CD14-positive monocyte (primary cell): ENCODE measurements around the gene MEAF6. TPM values are rescaled to one million over a fixed set of nuclear protein-coding genes. Genes with fewer than 3 reads are reported as not detected.
"Not testable (repeated sequence)": the region's sequence is repeated elsewhere in the genome, so short reads cannot be mapped to it uniquely, and the experiment has no call there.

Experiments
- DNase-seq, 3 donors: peaks; one replicate each; pipeline ENCODE4 v3.0.0-alpha.2; 2011 to 2022
- H2AFZ ChIP-seq: 2 replicates; pipeline ENCODE4 v1.6.0; 2012; ENCODE audit warnings: mild to moderate bottlenecking, low read depth, low read length, inconsistent platforms; ENCODE audit not compliant: insufficient read depth, poor library complexity, severe bottlenecking
- H3K27ac ChIP-seq, 2 donors: 1 replicate in 1 of 2; 2 replicates in 1 of 2; pipeline ENCODE4 v1.5.1; 2012 to 2013; ENCODE audit warnings: low read length in 2 of 2, control low read depth in 1 of 2, inconsistent platforms in 1 of 2, low read depth in 1 of 2, mild to moderate bottlenecking in 1 of 2
- H3K27me3 ChIP-seq, 2 donors: one replicate each; pipeline versions ENCODE4 v1.6.0 to v1.6.1; 2011 to 2013; ENCODE audit warnings: low read length in 2 of 2; ENCODE audit not compliant: control insufficient read depth in 2 of 2, insufficient read depth in 2 of 2
- H3K36me3 ChIP-seq, 2 donors: replicated peaks in 1 of 2; 1 replicate in 1 of 2; 2 replicates in 1 of 2; pipeline versions ENCODE4 v1.5.1 to v1.6.1; 2012 to 2013; ENCODE audit warnings: low read length in 2 of 2, control low read depth in 1 of 2, inconsistent platforms in 1 of 2, mild to moderate bottlenecking in 1 of 2; ENCODE audit not compliant: insufficient read depth in 2 of 2, control insufficient read depth in 1 of 2
- H3K4me1 ChIP-seq, 2 donors: 1 replicate in 1 of 2; 2 replicates in 1 of 2; pipeline versions ENCODE4 v1.5.1 to v1.6.1; 2012 to 2013; ENCODE audit warnings: low read length in 2 of 2, control low read depth in 1 of 2, inconsistent platforms in 1 of 2, mild to moderate bottlenecking in 1 of 2, moderate library complexity in 1 of 2; ENCODE audit not compliant: insufficient read depth in 2 of 2, control insufficient read depth in 1 of 2
- H3K4me2 ChIP-seq: replicated peaks from 2 replicates; pipeline ENCODE3; 2012; ENCODE audit warnings: low read length, moderate library complexity, mild to moderate bottlenecking; ENCODE audit not compliant: poor library complexity, severe bottlenecking; ENCODE audit errors: extremely low read depth
- H3K4me3 ChIP-seq, 3 experiments: fragments of 200-600 bp in 1 of 3; sonication (generic) in 1 of 3; replicated peaks in 1 of 3; 1 replicate in 2 of 3; 2 replicates in 1 of 3; pipeline ENCODE4 v1.5.1; 2011 to 2013; ENCODE audit warnings: low read length in 3 of 3, mild to moderate bottlenecking in 3 of 3, control low read depth in 2 of 3, low read depth in 2 of 3, inconsistent platforms in 1 of 3, moderate library complexity in 1 of 3
- H3K79me2 ChIP-seq: 2 replicates; pipeline ENCODE4 v1.6.0; 2012; ENCODE audit warnings: mild to moderate bottlenecking, control low read depth, inconsistent platforms, low read length, moderate library complexity; ENCODE audit not compliant: insufficient read depth
- H3K9ac ChIP-seq: 2 replicates; pipeline ENCODE4 v1.6.0; 2017; ENCODE audit warnings: low read length, mild to moderate bottlenecking; ENCODE audit not compliant: insufficient read depth, poor library complexity, severe bottlenecking
- H3K9me3 ChIP-seq, 2 donors: replicated peaks in 1 of 2; 1 replicate in 1 of 2; 2 replicates in 1 of 2; pipeline versions ENCODE4 v1.5.1 to v1.6.1; 2012 to 2013; ENCODE audit warnings: low read length in 2 of 2, control low read depth in 1 of 2; ENCODE audit not compliant: control insufficient read depth in 1 of 2, insufficient read depth in 1 of 2
- H4K20me1 ChIP-seq: 2 replicates; pipeline ENCODE4 v1.6.0; 2012; ENCODE audit warnings: mild to moderate bottlenecking, low read length, control low read depth, moderate library complexity; ENCODE audit not compliant: insufficient read depth
- H3K27ac Mint-ChIP-seq, 7 donors: one replicate each; pipeline ENCODE4 v1.8.0; 2020; ENCODE audit warnings: mild to moderate bottlenecking in 7 of 7, mixed read lengths in 7 of 7, moderate library complexity in 6 of 7, inconsistent platforms in 2 of 7
- H3K27me3 Mint-ChIP-seq, 3 donors: one replicate each; pipeline ENCODE4 v1.8.0; 2021 to 2022; ENCODE audit warnings: low read depth in 3 of 3, mild to moderate bottlenecking in 3 of 3, mixed read lengths in 3 of 3, moderate library complexity in 3 of 3, inconsistent platforms in 1 of 3
- H3K36me3 Mint-ChIP-seq, 2 donors: one replicate each; pipeline ENCODE4 v1.8.0; 2020; ENCODE audit warnings: mixed read lengths in 2 of 2, inconsistent platforms in 1 of 2, mild to moderate bottlenecking in 1 of 2
- H3K4me1 Mint-ChIP-seq: one replicate; pipeline ENCODE4 v1.8.0; 2020; ENCODE audit warnings: mild to moderate bottlenecking, mixed read lengths
- H3K4me3 Mint-ChIP-seq, 2 donors: one replicate each; pipeline ENCODE4 v1.8.0; 2020; ENCODE audit warnings: mild to moderate bottlenecking in 2 of 2, mixed read lengths in 2 of 2, moderate library complexity in 1 of 2
- H3K9me3 Mint-ChIP-seq, 7 donors: one replicate each; pipeline ENCODE4 v1.8.0; 2020 to 2022; ENCODE audit warnings: mixed read lengths in 7 of 7, mild to moderate bottlenecking in 6 of 7, moderate library complexity in 6 of 7, inconsistent platforms in 2 of 7
- CTCF ChIP-seq: fragments of 200-600 bp; IDR thresholded peaks from one replicate; pipeline ENCODE4 v1.8.0; 2022; ENCODE audit warnings: antibody characterized with exemption, mild to moderate bottlenecking
- WGBS: methylation state at CpG from one replicate; pipeline ENCODE4 v1.1.5; 2013; ENCODE audit warnings: missing lambda C conversion rate; ENCODE audit not compliant: insufficient coverage; 5-methylcytosine and 5-hydroxymethylcytosine counted together
- intact Hi-C, 2 donors: fragments of 100-400 bp; cut with micrococcal nuclease; formaldehyde crosslinking; loops; one replicate each; pipeline versions ENCODE4 v1.15.0 to v1.15.1; 2023
- polyA plus RNA-seq, 3 donors: library from polyadenylated mRNA; depleted of rRNA in 1 of 3; unstranded in 2 of 3; stranded (reverse) in 1 of 3; fragments of 300-500 nt in 2 of 3; fragments of >200 nt in 1 of 3; fragmentation: Illumina TruSeq in 2 of 3; gene quantifications; 1 replicate in 2 of 3; 2 replicates in 1 of 3; pipeline ENCODE4 v1.2.3, GENCODE V29; 2012 to 2021

The MEAF6 gene
- polyA plus RNA-seq, 3 donors, result 56.7 to 99.8 (median 79.2) TPM

GRCh38 chr1:37561133-37562132 lies 46.9 kb upstream of the MEAF6 start:
- Histone ChIP-seq H3K27me3 (no peaks in the 10 kb centered on the region), H3K4me2 (no peak overlapping the region), H3K4me3 (no peak overlapping the region), H2AFZ (no peak overlapping the region), H4K20me1 (no peaks in the 10 kb centered on the region), H3K4me1 (peaks cover 0 to 4% of the 10 kb centered on the region in 2 donors), H3K9me3 (no peaks in the 10 kb centered on the region), H3K79me2 (no peaks in the 10 kb centered on the region), H3K36me3 (peaks cover 21 to 39% of the 10 kb centered on the region in 2 donors), H3K27ac (no peak overlapping the region), H3K9ac (no peak overlapping the region)
- Mint-ChIP-seq H3K36me3 (peaks cover 21 to 29% of the 10 kb centered on the region in 2 donors), H3K27me3 (no peaks in the 10 kb centered on the region), H3K9me3 (peaks cover 0 to 4% (median 0%) of the 10 kb centered on the region in 7 donors), H3K4me1 (peaks cover 7% of the 10 kb centered on the region), H3K4me3 (no peak overlapping the region), H3K27ac (peak overlapping the region in 1 of 7 donors; percentile 62)
- TF ChIP-seq CTCF, result peak; percentile 46
- intact Hi-C loops, result no loop called here
- peak in 2 of 3 donors; percentile 3 to 14 for DNase-seq
- WGBS, result over 99% methylated on average over 18 of the region's 21 CpGs

GRCh38 chr1:37560401-37561132 lies 46.0 kb upstream of the MEAF6 start:
- H3K4me1 Mint-ChIP-seq, result peaks cover 10% of the 10 kb centered on the region
- intact Hi-C loops, result no loop called here
- WGBS, result 100% methylated on average over 2 of the region's 10 CpGs
- Histone ChIP-seq H3K4me3 (no peak overlapping the region), H4K20me1 (no peaks in the 10 kb centered on the region), H3K36me3 (peaks cover 12 to 30% of the 10 kb centered on the region in 2 donors), H3K79me2 (no peaks in the 10 kb centered on the region), H3K27ac (no peak overlapping the region), H3K9me3 (no peaks in the 10 kb centered on the region), H3K4me1 (peaks cover 0 to 7% of the 10 kb centered on the region in 2 donors), H2AFZ (no peak overlapping the region), H3K27me3 (no peaks in the 10 kb centered on the region), H3K9ac (no peak overlapping the region), H3K4me2 (no peak overlapping the region)
- no peak for TF ChIP-seq CTCF
- DNase-seq, result no peak
- H3K36me3 Mint-ChIP-seq, result peaks cover 12 to 20% of the 10 kb centered on the region in 2 donors
- no peak overlapping the region for H3K4me3 Mint-ChIP-seq
- H3K27me3 Mint-ChIP-seq, result no peaks in the 10 kb centered on the region
- no peak overlapping the region for H3K27ac Mint-ChIP-seq
- H3K9me3 Mint-ChIP-seq, result peaks cover 0 to 4% (median 0%) of the 10 kb centered on the region in 7 donors

GRCh38 chr1:37559957-37560379 lies 45.4 kb upstream of the MEAF6 start:
- H3K27ac ChIP-seq, H3K4me1 ChIP-seq, H3K4me3 ChIP-seq, DNase-seq, H3K9me3 ChIP-seq, H3K27ac Mint-ChIP-seq, H2AFZ ChIP-seq, H3K4me1 Mint-ChIP-seq, H3K9ac ChIP-seq, H3K4me3 Mint-ChIP-seq, H3K4me2 ChIP-seq, H3K79me2 ChIP-seq, H3K9me3 Mint-ChIP-seq, H3K27me3 ChIP-seq, H3K27me3 Mint-ChIP-seq, H4K20me1 ChIP-seq: not testable (repeated sequence)
- intact Hi-C loops, result loop anchor here (5.0 to 10.0 kb wide), 3 partner anchors 37 to 455 kb away; partner anchors contain the start of genes GNL2 (in 1 of the 2) and UTP11 (in 1 of the 2)
- H3K36me3 ChIP-seq, result peaks cover 6 to 24% of the 10 kb centered on the region in 2 donors
- 83% methylated on average over 8 of the region's 12 CpGs for WGBS
- peaks cover 7 to 14% of the 10 kb centered on the region in 2 donors for H3K36me3 Mint-ChIP-seq
